Measurements from ENCODE around the gene GJA8. TPM values are rescaled to one million over a fixed set of nuclear protein-coding genes. Genes with fewer than 3 reads are reported as not detected.
"Not testable (repeated sequence)": the region's sequence is repeated elsewhere in the genome, so short reads cannot be mapped to it uniquely, and the experiment has no call there.

The GJA8 gene
- total RNA-seq, 2 experiments from 2014 or later = not detected

- DNase-seq = no peak
- no peaks in the 10 kb centered on the region for H3K27me3 Mint-ChIP-seq
- H3K4me1 Mint-ChIP-seq (ENCODE audit: low read depth) = peaks cover 2% of the 10 kb centered on the region
- no peak overlapping the region for H3K27ac Mint-ChIP-seq
- intact Hi-C loops (cut with micrococcal nuclease) = no loop called here
- no peak overlapping the region for H3K4me3 Mint-ChIP-seq
- CTCF ChIA-PET = interaction anchor here (0.7 to 1.0 kb wide), 3 partner anchors 54 to 404 kb away, joined by 3 read pairs; no protein-coding TSS in a partner anchor
- no peaks in the 10 kb centered on the region for H3K9me3 Mint-ChIP-seq
- H3K36me3 Mint-ChIP-seq = no peaks in the 10 kb centered on the region
- POLR2A ChIA-PET = no interaction called here
These were observed 7.5 kb upstream of the GJA8 start for GRCh38 chr1:147895123-147895522.

- CTCF ChIA-PET = no interaction called here
- no peaks in the 10 kb centered on the region for H3K36me3 Mint-ChIP-seq
- H3K4me3 Mint-ChIP-seq = no peak overlapping the region
These were observed 5.4 kb upstream of the GJA8 start for GRCh38 chr1:147897029-147897752.

GRCh38 chr1:147897789-147898188 lies 4.8 kb upstream of the GJA8 start:
- no peaks in the 10 kb centered on the region for H3K4me1 Mint-ChIP-seq (ENCODE audit: low read depth)
- no peak for DNase-seq
- no peak overlapping the region for H3K4me3 Mint-ChIP-seq
- no peaks in the 10 kb centered on the region for H3K27me3 Mint-ChIP-seq
- CTCF ChIA-PET = no interaction called here
- POLR2A ChIA-PET = no interaction called here
- no peak overlapping the region for H3K27ac Mint-ChIP-seq
- intact Hi-C loops (cut with micrococcal nuclease) = no loop called here
- H3K9me3 Mint-ChIP-seq = no peaks in the 10 kb centered on the region
- H3K36me3 Mint-ChIP-seq = no peaks in the 10 kb centered on the region

More at GRCh38 chr1:147897029-147897752, 5.4 kb upstream of the GJA8 start:
- Mint-ChIP-seq H3K27me3 (no peaks in the 10 kb centered on the region), H3K4me1 (ENCODE audit: low read depth) (no peaks in the 10 kb centered on the region), H3K9me3 (no peaks in the 10 kb centered on the region), H3K27ac (no peak overlapping the region)
- intact Hi-C loops (cut with micrococcal nuclease) = no loop called here
- POLR2A ChIA-PET = no interaction called here
- DNase-seq = no peak

- ChIA-PET CTCF (interaction anchor here (3.2 kb wide), 1 partner anchor 13 kb away, joined by 23 read pairs; no protein-coding TSS in a partner anchor), POLR2A (no interaction called here)
- no peaks in the 10 kb centered on the region for H3K27me3 Mint-ChIP-seq
- H3K27ac Mint-ChIP-seq = no peak overlapping the region
- no peaks in the 10 kb centered on the region for H3K36me3 Mint-ChIP-seq
- DNase-seq = no peak
- no peak overlapping the region for H3K4me3 Mint-ChIP-seq
- intact Hi-C loops (cut with micrococcal nuclease) = no loop called here
- no peaks in the 10 kb centered on the region for H3K9me3 Mint-ChIP-seq
- peaks cover 8% of the 10 kb centered on the region for H3K4me1 Mint-ChIP-seq (ENCODE audit: low read depth)
These were observed 2.1 kb downstream of the GJA8 start for GRCh38 chr1:147904726-147905125.

- Mint-ChIP-seq H3K4me3 (no peak overlapping the region), H3K36me3 (no peaks in the 10 kb centered on the region), H3K27me3 (no peaks in the 10 kb centered on the region), H3K9me3 (no peaks in the 10 kb centered on the region), H3K4me1 (ENCODE audit: low read depth) (peaks cover 8% of the 10 kb centered on the region), H3K27ac (no peak overlapping the region)
- CTCF ChIA-PET = no interaction called here
- no peak for DNase-seq
- intact Hi-C loops (cut with micrococcal nuclease) = no loop called here
- POLR2A ChIA-PET = no interaction called here
These were observed 5.4 kb downstream of the GJA8 start for GRCh38 chr1:147907786-147908509.

GRCh38 chr1:147912553-147912952 lies 10.0 kb downstream of the GJA8 start:
- Mint-ChIP-seq H3K36me3 (no peaks in the 10 kb centered on the region), H3K4me1 (ENCODE audit: low read depth) (no peaks in the 10 kb centered on the region), H3K9me3 (no peaks in the 10 kb centered on the region), H3K27me3 (peaks cover 5% of the 10 kb centered on the region), H3K4me3 (no peak overlapping the region), H3K27ac (no peak overlapping the region)
- intact Hi-C loops (cut with micrococcal nuclease) = loop anchor here (10.0 kb wide), 1 partner anchor 58 kb away; no protein-coding TSS in a partner anchor
- no peak for DNase-seq
- ChIA-PET CTCF (interaction anchor here (1.3 kb wide), 1 partner anchor 20 kb away, joined by 4 read pairs; no protein-coding TSS in a partner anchor), POLR2A (no interaction called here)

- Mint-ChIP-seq H3K4me3 (no peak overlapping the region), H3K4me1 (ENCODE audit: low read depth) (no peaks in the 10 kb centered on the region), H3K36me3 (no peaks in the 10 kb centered on the region), H3K27me3 (peaks cover 5% of the 10 kb centered on the region), H3K27ac (no peak overlapping the region), H3K9me3 (no peaks in the 10 kb centered on the region)
- POLR2A ChIA-PET = no interaction called here
- no peak for DNase-seq
- intact Hi-C loops (cut with micrococcal nuclease) = loop anchor here (10.0 kb wide), 1 partner anchor 59 kb away; no protein-coding TSS in a partner anchor
- CTCF ChIA-PET = interaction anchor here (1.3 kb wide), 1 partner anchor 21 kb away, joined by 4 read pairs; no protein-coding TSS in a partner anchor
These were observed 10.9 kb downstream of the GJA8 start for GRCh38 chr1:147913362-147913942.

- ChIA-PET CTCF (interaction anchor here (1.5 kb wide), 1 partner anchor 27 kb away, joined by 6 read pairs; no protein-coding TSS in a partner anchor), POLR2A (no interaction called here)
- no peak overlapping the region for H3K4me3 Mint-ChIP-seq
- intact Hi-C loops (cut with micrococcal nuclease) = loop anchor here (10.0 kb wide), 1 partner anchor 65 kb away; no protein-coding TSS in a partner anchor
- H3K27ac Mint-ChIP-seq = no peak overlapping the region
- DNase-seq = no peak
- H3K27me3 Mint-ChIP-seq = peaks cover 5% of the 10 kb centered on the region
- peaks cover 5% of the 10 kb centered on the region for H3K4me1 Mint-ChIP-seq (ENCODE audit: low read depth)
- no peaks in the 10 kb centered on the region for H3K9me3 Mint-ChIP-seq
- H3K36me3 Mint-ChIP-seq = no peaks in the 10 kb centered on the region
These were observed 17.3 kb downstream of the GJA8 start for GRCh38 chr1:147919896-147920295.

GRCh38 chr1:147924813-147925212 lies 22.2 kb downstream of the GJA8 start:
- Mint-ChIP-seq H3K27ac (no peak overlapping the region), H3K9me3 (no peaks in the 10 kb centered on the region), H3K4me1 (ENCODE audit: low read depth) (peaks cover 10% of the 10 kb centered on the region), H3K4me3 (no peak overlapping the region), H3K27me3 (no peaks in the 10 kb centered on the region), H3K36me3 (no peaks in the 10 kb centered on the region)
- peak; percentile 14 for DNase-seq
- POLR2A ChIA-PET = no interaction called here
- intact Hi-C loops (cut with micrococcal nuclease) = no loop called here
- CTCF ChIA-PET = no interaction called here

GRCh38 chr1:147927215-147927614 lies 24.6 kb downstream of the GJA8 start:
- H3K9me3 Mint-ChIP-seq; DNase-seq; POLR2A ChIA-PET; H3K4me3 Mint-ChIP-seq; H3K27ac Mint-ChIP-seq; intact Hi-C loops (cut with micrococcal nuclease); H3K27me3 Mint-ChIP-seq; CTCF ChIA-PET; H3K36me3 Mint-ChIP-seq: not testable (repeated sequence)
- H3K4me1 Mint-ChIP-seq (ENCODE audit: low read depth) = peaks cover 28% of the 10 kb centered on the region

- H3K4me3 Mint-ChIP-seq; POLR2A ChIA-PET; H3K9me3 Mint-ChIP-seq; DNase-seq; H3K27me3 Mint-ChIP-seq; intact Hi-C loops (cut with micrococcal nuclease); H3K27ac Mint-ChIP-seq; H3K36me3 Mint-ChIP-seq; CTCF ChIA-PET: not testable (repeated sequence)
- peaks cover 32% of the 10 kb centered on the region for H3K4me1 Mint-ChIP-seq (ENCODE audit: low read depth)
These were observed 25.1 kb downstream of the GJA8 start for GRCh38 chr1:147927689-147928088.
